ENCODE results near the gene MEIS1.

Gene MEIS1

GRCh38 chr2:66571918-66572317 lies 137.0 kb downstream of the MEIS1 start:
- DNase-seq (ENCODE audit: low spot score): no peak
- no peak for TF ChIP-seq CTCF (IDR thresholded peaks at IDR 0.05; ENCODE audit: extremely low read depth, missing control alignments)

- no peak for TF ChIP-seq CTCF (IDR thresholded peaks at IDR 0.05; ENCODE audit: extremely low read depth, missing control alignments)
- DNase-seq (ENCODE audit: low spot score): no peak
These were observed 137.5 kb downstream of the MEIS1 start for GRCh38 chr2:66572391-66572790.

- no peak for TF ChIP-seq CTCF (IDR thresholded peaks at IDR 0.05; ENCODE audit: extremely low read depth, missing control alignments)
- no peak for DNase-seq (ENCODE audit: low spot score)
These were observed 138.5 kb downstream of the MEIS1 start for GRCh38 chr2:66573416-66573815.

- no peak for DNase-seq (ENCODE audit: low spot score)
- no peak for TF ChIP-seq CTCF (IDR thresholded peaks at IDR 0.05; ENCODE audit: extremely low read depth, missing control alignments)
These were observed 138.9 kb downstream of the MEIS1 start for GRCh38 chr2:66573821-66574233.

- TF ChIP-seq CTCF (IDR thresholded peaks at IDR 0.05; ENCODE audit: extremely low read depth, missing control alignments): no peak
- DNase-seq (ENCODE audit: low spot score): no peak
These were observed 140.0 kb downstream of the MEIS1 start for GRCh38 chr2:66574701-66575624.

GRCh38 chr2:66575625-66576310 lies 140.8 kb downstream of the MEIS1 start:
- no peak for DNase-seq (ENCODE audit: low spot score)

More at GRCh38 chr2:66575625-66576310, 140.8 kb downstream of the MEIS1 start:
- TF ChIP-seq CTCF (IDR thresholded peaks at IDR 0.05; ENCODE audit: extremely low read depth, missing control alignments): no peak
